IMR-90 (cell line): ENCODE measurements around the gene PRR9. TPM values are rescaled to one million over a fixed set of nuclear protein-coding genes. Genes with fewer than 3 reads are reported as not detected.

Source experiments
- ATAC-seq: fragments of 200-7000 bp; cut with Tn5 transposase; 2 replicates; pipeline ENCODE4 v1.9.1; 2020; ENCODE audit warnings: low read depth, mild to moderate bottlenecking, moderate library complexity
- BruUV-seq: library from RNA; stranded (reverse); fragments of 400-500 nt; replicated peaks from 2 replicates; lab custom pipeline; 2021; lab: Mats Ljungman, UMichigan
- CTCF ChIA-PET: fragments of 300-600 bp; formaldehyde crosslinking; extraction: SDS; loops from one replicate; lab custom pipeline; 2021; ENCODE audit warnings: antibody characterized with exemption; lab: Yijun Ruan, JAX
- POLR2A ChIA-PET: fragments of 300-600 bp; sonication (Branson Sonifier 250); formaldehyde crosslinking; loops from one replicate; lab custom pipeline; 2022; ENCODE audit warnings: antibody characterized with exemption; ENCODE audit not compliant: unreplicated experiment; lab: Charles Lee
- DNase-seq: peaks from one replicate; pipeline ENCODE4 v3.0.0; 2013
- H2AFZ ChIP-seq: replicated peaks from 2 replicates; pipeline ENCODE3; 2013; ENCODE audit warnings: low read length, mild to moderate bottlenecking; ENCODE audit not compliant: poor library complexity
- H2AK5ac ChIP-seq: 2 replicates; pipeline ENCODE4 v1.6.1; 2013; ENCODE audit warnings: low read depth, low read length, inconsistent platforms
- H2AK9ac ChIP-seq: replicated peaks from 2 replicates; pipeline ENCODE3; 2013; ENCODE audit warnings: mild to moderate bottlenecking, low read depth, low read length, moderate library complexity; ENCODE audit not compliant: poor library complexity
- H2BK120ac ChIP-seq: 2 replicates; pipeline ENCODE4 v1.6.1; 2013; ENCODE audit warnings: low read depth, low read length, inconsistent platforms
- H2BK15ac ChIP-seq: 3 replicates; pipeline ENCODE4 v1.6.1; 2013; ENCODE audit warnings: low read depth, low read length, inconsistent platforms
- H2BK20ac ChIP-seq: 2 replicates; pipeline ENCODE4 v1.6.1; 2013; ENCODE audit warnings: low read depth, mild to moderate bottlenecking, inconsistent platforms, low read length, moderate library complexity
- H2BK5ac ChIP-seq: 2 replicates; pipeline ENCODE4 v1.6.1; 2013; ENCODE audit warnings: mild to moderate bottlenecking, low read depth, low read length, inconsistent platforms; ENCODE audit not compliant: poor library complexity, severe bottlenecking
- H3K14ac ChIP-seq: replicated peaks from 2 replicates; pipeline ENCODE4 v1.6.1; 2013; ENCODE audit warnings: low read depth, low read length, inconsistent platforms
- H3K18ac ChIP-seq: 2 replicates; pipeline ENCODE4 v1.6.1; 2013; ENCODE audit warnings: low read depth, low read length, control low read depth
- H3K23ac ChIP-seq: 2 replicates; pipeline ENCODE4 v1.6.1; 2013; ENCODE audit warnings: low read depth, low read length, inconsistent platforms
- H3K27ac ChIP-seq: 2 replicates; pipeline ENCODE4 v1.5.1; 2013; ENCODE audit warnings: mild to moderate bottlenecking, control low read depth, low read length; ENCODE audit not compliant: insufficient read depth
- H3K27me3 ChIP-seq: 2 replicates; pipeline ENCODE4 v1.6.1; 2013; ENCODE audit warnings: low read length; ENCODE audit not compliant: control insufficient read depth, insufficient read depth
- H3K36me3 ChIP-seq: 2 replicates; pipeline ENCODE4 v1.6.1; 2013; ENCODE audit warnings: low read length, mixed read lengths; ENCODE audit not compliant: control insufficient read depth, insufficient read depth
- H3K4ac ChIP-seq: 2 replicates; pipeline ENCODE4 v1.6.1; 2013; ENCODE audit warnings: low read depth, low read length, inconsistent platforms
- H3K4me1 ChIP-seq: 2 replicates; pipeline ENCODE4 v1.6.1; 2013; ENCODE audit warnings: low read length, mixed read lengths; ENCODE audit not compliant: control insufficient read depth, insufficient read depth
- H3K4me2 ChIP-seq: 2 replicates; pipeline ENCODE4 v1.6.1; 2013; ENCODE audit warnings: low read depth, mild to moderate bottlenecking, control low read depth, low read length, moderate library complexity
- H3K4me3 ChIP-seq: 2 replicates; pipeline ENCODE4 v1.5.1; 2013; ENCODE audit warnings: low read depth, mild to moderate bottlenecking, control low read depth, low read length, moderate library complexity; ENCODE audit not compliant: insufficient read depth
- H3K56ac ChIP-seq: 2 replicates; pipeline ENCODE4 v1.6.1; 2013; ENCODE audit warnings: low read length, inconsistent platforms; ENCODE audit not compliant: insufficient read depth; ENCODE audit errors: extremely low read depth
- H3K79me1 ChIP-seq, 2 experiments: 2 replicates each; pipeline ENCODE4 v1.6.1; 2013; ENCODE audit warnings: low read length in 2 of 2, inconsistent platforms in 1 of 2, low read depth in 1 of 2
- H3K9ac ChIP-seq: 2 replicates; pipeline ENCODE4 v1.6.1; 2013; ENCODE audit warnings: low read depth, low read length, control low read depth
- H3K9me1 ChIP-seq: 2 replicates; pipeline ENCODE4 v1.6.1; 2013; ENCODE audit warnings: low read length, inconsistent platforms; ENCODE audit not compliant: insufficient read depth
- H3K9me3 ChIP-seq: 2 replicates; pipeline ENCODE4 v1.6.1; 2013; ENCODE audit warnings: low read length; ENCODE audit not compliant: control insufficient read depth, insufficient read depth
- H4K20me1 ChIP-seq: 2 replicates; pipeline ENCODE4 v1.6.1; 2013; ENCODE audit warnings: low read length, inconsistent platforms; ENCODE audit not compliant: insufficient read depth
- H4K5ac ChIP-seq: 2 replicates; pipeline ENCODE4 v1.6.1; 2013; ENCODE audit warnings: mild to moderate bottlenecking, low read depth, low read length, control low read depth
- H4K8ac ChIP-seq, 2 experiments: 2 replicates each; pipeline ENCODE4 v1.6.1; 2013; ENCODE audit warnings: low read depth in 2 of 2, low read length in 2 of 2, control low read depth in 1 of 2, inconsistent platforms in 1 of 2
- H4K91ac ChIP-seq: 2 replicates; pipeline ENCODE4 v1.6.1; 2013; ENCODE audit warnings: low read depth, low read length, inconsistent platforms; ENCODE audit not compliant: insufficient read depth
- BHLHE40 ChIP-seq: fragments of 150-350 bp; IDR thresholded peaks from 2 replicates; pipeline ENCODE4 v1.6.1; 2016; ENCODE audit warnings: mild to moderate bottlenecking, low read depth, low read length
- CTCF ChIP-seq: conservative IDR thresholded peaks from 2 replicates; pipeline ENCODE4 v1.5.1; 2012; ENCODE audit warnings: mild to moderate bottlenecking, low read depth, low read length, improper control_type of control experiment
- MAZ ChIP-seq: IDR thresholded peaks from 2 replicates; pipeline ENCODE4 v1.6.1; 2012; ENCODE audit warnings: low read depth, mild to moderate bottlenecking, low read length, improper control_type of control experiment, moderate library complexity, borderline replicate concordance
- RCOR1 ChIP-seq: IDR thresholded peaks from 2 replicates; pipeline ENCODE4 v1.6.1; 2012; ENCODE audit warnings: mild to moderate bottlenecking, low read length, improper control_type of control experiment; ENCODE audit not compliant: insufficient replicate concordance
- RFX5 ChIP-seq: IDR thresholded peaks from 2 replicates; pipeline ENCODE4 v1.8.0; 2012; ENCODE audit warnings: low read depth, mild to moderate bottlenecking, low read length, moderate library complexity
- SMC3 ChIP-seq: fragments of 150-350 bp; IDR thresholded peaks from 2 replicates; pipeline ENCODE4 v1.6.1; 2016; ENCODE audit warnings: low read depth, mild to moderate bottlenecking, antibody characterized with exemption, low read length, moderate library complexity
- USF2 ChIP-seq: fragments of 150-350 bp; IDR thresholded peaks from 2 replicates; pipeline ENCODE4 v1.6.1; 2017; ENCODE audit warnings: mild to moderate bottlenecking, antibody characterized with exemption, low read length, low read depth
- WGBS, 2 experiments: methylation state at CpG; one replicate each; pipeline versions ENCODE4 v1.1.5 to v1.1.7; 2013; ENCODE audit warnings: missing lambda C conversion rate in 2 of 2; ENCODE audit not compliant: insufficient read length in 1 of 2; ENCODE audit errors: extremely low coverage in 2 of 2; 5-methylcytosine and 5-hydroxymethylcytosine counted together
- dilution Hi-C: fragments of 300-500 bp; cut with HindIII; formaldehyde crosslinking; loops from one replicate; pipeline ENCODE4 v1.14.3; 2018; ENCODE audit warnings: low sequenced_read_pairs; ENCODE audit not compliant: unreplicated experiment
- in situ Hi-C: fragments of 300-500 bp; cut with MboI; formaldehyde crosslinking; loops from 3 replicates; pipeline ENCODE4 v1.14.3; 2019; ENCODE audit warnings: low sequenced_read_pairs, inconsistent platforms, mixed read lengths
- intact Hi-C: fragments of 100-400 bp; cut with micrococcal nuclease; formaldehyde crosslinking; loops from 2 replicates; pipeline ENCODE4 v1.10.0; 2022
- polyA plus RNA-seq, 3 experiments: library from polyadenylated mRNA; depleted of rRNA; stranded (reverse); fragments of >200 nt; gene quantifications; 2 replicates each; pipeline ENCODE4 v1.2.3, GENCODE V29; 2012; ENCODE audit warnings: low replicate concordance in 1 of 3
- total RNA-seq: library from RNA; depleted of rRNA; stranded (reverse); fragments of >200 nt; gene quantifications from 2 replicates; pipeline ENCODE4 v1.2.3, GENCODE V29; 2012
- TF ChIP-seq, protein P1 (sequence below): fragments of 150-350 bp; IDR thresholded peaks from 2 replicates; pipeline ENCODE4 v1.6.1; 2016; ENCODE audit warnings: low read depth, mild to moderate bottlenecking, low read length, moderate library complexity, borderline replicate concordance

The PRR9 gene
- total and polyA plus RNA-seq, 2 of the 4 experiments (the other 2 are of a cell fraction): not detected

DNA sequence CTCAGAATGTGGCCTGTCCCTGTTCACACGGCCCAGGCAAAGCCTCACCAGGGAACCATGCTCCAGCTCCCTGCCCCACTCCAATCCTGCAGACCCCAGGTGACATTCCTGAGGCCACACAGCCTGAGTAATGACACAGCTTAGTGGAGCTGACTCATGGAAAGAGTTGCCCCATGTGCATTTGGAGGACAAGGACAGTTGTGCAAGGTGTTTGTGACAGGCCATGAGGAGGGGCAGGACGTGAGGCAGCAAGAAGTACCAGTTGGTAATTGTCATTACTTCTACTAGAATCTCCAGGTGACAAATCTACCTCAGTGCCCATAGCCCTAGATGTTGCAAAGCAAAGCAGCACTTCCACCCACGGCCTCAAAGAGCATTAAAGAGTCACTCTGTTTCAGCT lies 15.2 kb downstream of the PRR9 start:
- Histone ChIP-seq H2BK15ac (no peak overlapping the region), H3K18ac (no peak overlapping the region), H3K4ac (no peak overlapping the region), H3K4me3 (no peak overlapping the region), H3K79me1 (no peaks in the 10 kb centered on the region), H2BK20ac (no peak overlapping the region), H3K4me1 (no peaks in the 10 kb centered on the region), H3K23ac (no peak overlapping the region), H4K8ac (no peak overlapping the region), H2AK5ac (no peak overlapping the region), H3K4me2 (no peak overlapping the region), H3K9ac (no peak overlapping the region), H3K9me3 (no peaks in the 10 kb centered on the region), H3K36me3 (no peaks in the 10 kb centered on the region), H2BK120ac (no peak overlapping the region), H3K9me1 (no peaks in the 10 kb centered on the region), H3K27ac (no peak overlapping the region), H3K14ac (no peak overlapping the region), H2AFZ (no peak overlapping the region), H3K27me3 (no peaks in the 10 kb centered on the region), H3K56ac (no peak overlapping the region), H4K20me1 (no peaks in the 10 kb centered on the region), H4K5ac (no peak overlapping the region), H2BK5ac (no peak overlapping the region), H4K91ac (no peak overlapping the region), H2AK9ac (no peak overlapping the region)
- dilution Hi-C loops: no loop called here
- TF ChIP-seq USF2: no peak
- TF ChIP-seq RFX5: no peak
- TF ChIP-seq BHLHE40: no peak
- TF ChIP-seq CTCF: no peak
- TF ChIP-seq RCOR1: no peak
- no peak for TF ChIP-seq SMC3
- TF ChIP-seq, protein P1, sequence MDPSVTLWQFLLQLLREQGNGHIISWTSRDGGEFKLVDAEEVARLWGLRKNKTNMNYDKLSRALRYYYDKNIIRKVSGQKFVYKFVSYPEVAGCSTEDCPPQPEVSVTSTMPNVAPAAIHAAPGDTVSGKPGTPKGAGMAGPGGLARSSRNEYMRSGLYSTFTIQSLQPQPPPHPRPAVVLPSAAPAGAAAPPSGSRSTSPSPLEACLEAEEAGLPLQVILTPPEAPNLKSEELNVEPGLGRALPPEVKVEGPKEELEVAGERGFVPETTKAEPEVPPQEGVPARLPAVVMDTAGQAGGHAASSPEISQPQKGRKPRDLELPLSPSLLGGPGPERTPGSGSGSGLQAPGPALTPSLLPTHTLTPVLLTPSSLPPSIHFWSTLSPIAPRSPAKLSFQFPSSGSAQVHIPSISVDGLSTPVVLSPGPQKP: no peak
- no peak for TF ChIP-seq MAZ
- ChIA-PET POLR2A (no interaction called here), CTCF (no interaction called here)
- BruUV-seq: no TSS peak
- in situ Hi-C loops: no loop called here
- no CpG with 5 or more reads among the region's 3 CpGs for WGBS, 2 experiments
- intact Hi-C loops: no loop called here
- ATAC-seq (no peak), DNase-seq (no peak)
